ENCODE data around the gene FAM13A. TPM values are rescaled to one million over a fixed set of nuclear protein-coding genes. Genes with fewer than 3 reads are reported as not detected.

Gene FAM13A
- total and polyA plus RNA-seq, 3 donors from 2014 or later: 30.7 to 123 (median 109) TPM

DNA sequence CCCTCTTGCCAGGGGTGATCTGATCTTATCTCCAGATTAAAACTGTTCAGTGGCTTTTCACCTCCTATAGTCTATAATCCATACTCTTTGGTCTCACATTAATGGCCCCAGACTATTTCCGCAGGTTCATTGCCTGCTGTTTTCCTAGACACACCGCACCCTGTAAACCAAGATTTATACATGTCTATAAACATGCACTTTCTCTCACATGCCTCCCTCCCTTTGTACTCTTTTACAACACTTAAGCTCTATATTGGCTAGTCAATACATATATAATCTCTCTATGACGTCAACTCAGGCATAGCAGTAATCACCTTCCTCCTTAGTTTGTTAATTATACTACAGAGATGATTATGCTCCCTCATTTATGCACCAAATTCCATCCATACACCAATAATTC, 188.5 kb downstream of the FAM13A start:
- H3K9me3 ChIP-seq: no peaks in the 10 kb centered on the region
- H3K36me3 ChIP-seq (ENCODE audit: low read depth, missing control alignments): no peaks in the 10 kb centered on the region
- no peaks in the 10 kb centered on the region for H3K27me3 ChIP-seq
- H3K4me1 ChIP-seq: no peaks in the 10 kb centered on the region
- TF ChIP-seq, protein P1, sequence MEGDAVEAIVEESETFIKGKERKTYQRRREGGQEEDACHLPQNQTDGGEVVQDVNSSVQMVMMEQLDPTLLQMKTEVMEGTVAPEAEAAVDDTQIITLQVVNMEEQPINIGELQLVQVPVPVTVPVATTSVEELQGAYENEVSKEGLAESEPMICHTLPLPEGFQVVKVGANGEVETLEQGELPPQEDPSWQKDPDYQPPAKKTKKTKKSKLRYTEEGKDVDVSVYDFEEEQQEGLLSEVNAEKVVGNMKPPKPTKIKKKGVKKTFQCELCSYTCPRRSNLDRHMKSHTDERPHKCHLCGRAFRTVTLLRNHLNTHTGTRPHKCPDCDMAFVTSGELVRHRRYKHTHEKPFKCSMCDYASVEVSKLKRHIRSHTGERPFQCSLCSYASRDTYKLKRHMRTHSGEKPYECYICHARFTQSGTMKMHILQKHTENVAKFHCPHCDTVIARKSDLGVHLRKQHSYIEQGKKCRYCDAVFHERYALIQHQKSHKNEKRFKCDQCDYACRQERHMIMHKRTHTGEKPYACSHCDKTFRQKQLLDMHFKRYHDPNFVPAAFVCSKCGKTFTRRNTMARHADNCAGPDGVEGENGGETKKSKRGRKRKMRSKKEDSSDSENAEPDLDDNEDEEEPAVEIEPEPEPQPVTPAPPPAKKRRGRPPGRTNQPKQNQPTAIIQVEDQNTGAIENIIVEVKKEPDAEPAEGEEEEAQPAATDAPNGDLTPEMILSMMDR (IDR thresholded peaks at IDR 0.05): no peak
- no peak for TF ChIP-seq POLR2A (IDR thresholded peaks at IDR 0.05)
- 91 to 96% methylated on average over 3 of the region's 3 CpGs for WGBS, 2 donors
- DNase-seq: no peak
- no peak overlapping the region for H3K4me3 ChIP-seq
- H3K27ac ChIP-seq: no peak overlapping the region
- intact Hi-C loops (cut with DNase I; ENCODE audit: low total_unique reads): no loop called here

DNA sequence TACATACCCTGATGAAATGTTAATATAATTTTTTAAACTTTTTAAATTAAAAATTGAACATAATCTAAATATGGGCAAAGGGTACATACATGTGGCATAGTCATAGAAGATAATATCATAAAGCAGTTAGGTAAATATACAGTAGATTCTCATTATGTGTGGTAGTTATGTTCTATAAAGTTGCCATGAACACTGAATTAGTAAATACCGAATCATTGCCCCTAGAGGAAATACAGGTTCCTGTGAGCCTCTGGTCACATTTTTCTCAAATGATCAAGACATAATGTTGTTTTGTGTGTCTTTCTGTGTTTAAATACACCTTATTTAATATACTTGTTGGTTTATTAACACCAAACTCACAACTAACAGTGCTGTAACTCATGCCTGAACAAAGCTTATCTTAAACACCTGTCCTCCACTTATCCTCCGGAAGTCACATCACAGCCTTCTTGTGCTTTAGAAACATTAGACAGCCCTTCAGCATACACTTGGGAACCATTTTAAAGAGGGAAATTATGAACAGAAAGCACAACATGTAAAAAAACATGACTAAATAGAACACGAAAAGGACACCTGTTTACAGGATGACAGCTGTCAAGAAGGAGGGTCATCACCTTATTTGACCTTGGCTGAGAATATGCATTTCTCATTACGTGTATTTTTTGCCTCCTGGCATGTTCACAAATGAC, 190.0 kb downstream of the FAM13A start:
- intact Hi-C loops (cut with DNase I; ENCODE audit: low total_unique reads): no loop called here
- WGBS, 2 donors: 62 to 63% methylated on average over 4 of the region's 4 CpGs

DNA sequence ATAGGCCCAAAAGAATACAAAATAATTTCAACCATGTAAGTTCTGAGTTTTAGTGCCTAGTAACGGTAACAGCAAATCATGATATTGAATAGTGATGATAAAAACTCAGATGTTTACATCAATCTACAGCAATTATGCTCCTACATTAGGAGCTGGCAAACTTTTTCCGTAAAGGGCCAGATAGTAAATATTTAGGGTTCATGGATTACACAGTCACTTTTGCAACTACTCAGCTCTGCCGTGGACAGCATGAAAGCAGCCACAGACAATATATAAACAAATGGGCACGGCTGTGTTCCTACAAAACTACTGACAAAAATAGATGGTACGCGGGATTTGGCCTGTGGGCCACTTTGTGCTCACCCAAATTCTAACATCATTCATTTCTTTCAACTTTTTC, 191.5 kb downstream of the FAM13A start:
- TF ChIP-seq, protein P1 (IDR thresholded peaks at IDR 0.05): no peak
- no peak for TF ChIP-seq POLR2A (IDR thresholded peaks at IDR 0.05)
- no peaks in the 10 kb centered on the region for H3K36me3 ChIP-seq (ENCODE audit: low read depth, missing control alignments)
- no peak overlapping the region for H3K4me3 ChIP-seq
- intact Hi-C loops (cut with DNase I; ENCODE audit: low total_unique reads): no loop called here
- H3K9me3 ChIP-seq: no peaks in the 10 kb centered on the region
- no peak for DNase-seq
- no peak overlapping the region for H3K27ac ChIP-seq
- WGBS, 2 donors: 95 to 97% methylated on average over 6 of the region's 6 CpGs
- H3K27me3 ChIP-seq: no peaks in the 10 kb centered on the region
- H3K4me1 ChIP-seq: peaks cover 2% of the 10 kb centered on the region

More for the DNA sequence above, 190.0 kb downstream of the FAM13A start:
- no peaks in the 10 kb centered on the region for H3K36me3 ChIP-seq (ENCODE audit: low read depth, missing control alignments)
- no peaks in the 10 kb centered on the region for H3K27me3 ChIP-seq
- H3K27ac ChIP-seq: no peak overlapping the region
- H3K9me3 ChIP-seq: no peaks in the 10 kb centered on the region
- TF ChIP-seq, protein P1 (IDR thresholded peaks at IDR 0.05): no peak
- no peak for TF ChIP-seq POLR2A (IDR thresholded peaks at IDR 0.05)
- no peaks in the 10 kb centered on the region for H3K4me1 ChIP-seq
- no peak for DNase-seq
- H3K4me3 ChIP-seq: no peak overlapping the region

DNA sequence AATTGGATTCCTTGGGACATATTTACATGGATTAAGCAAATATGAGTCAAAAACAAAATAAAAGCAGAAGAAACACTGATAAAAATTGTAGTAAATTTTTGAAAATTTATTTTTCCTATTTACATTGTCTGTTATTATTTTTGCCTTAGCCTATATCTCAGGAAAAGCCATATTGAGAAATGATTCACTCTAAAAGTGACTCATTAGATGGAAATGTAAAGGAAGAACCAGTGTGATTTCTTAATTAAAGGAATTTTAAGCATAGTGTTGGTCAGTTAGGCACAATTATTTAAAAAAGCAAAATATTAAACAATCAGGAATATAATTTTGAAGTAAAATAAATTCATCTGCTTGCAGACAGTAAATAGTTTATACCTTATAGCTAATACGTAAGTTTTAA, 191.9 kb downstream of the FAM13A start:
- no peaks in the 10 kb centered on the region for H3K27me3 ChIP-seq
- no peak overlapping the region for H3K4me3 ChIP-seq
- 94% methylated on average over 1 of the region's 1 CpG for WGBS, 2 donors
- H3K27ac ChIP-seq: no peak overlapping the region
- no peaks in the 10 kb centered on the region for H3K9me3 ChIP-seq
- no peaks in the 10 kb centered on the region for H3K36me3 ChIP-seq (ENCODE audit: low read depth, missing control alignments)
- intact Hi-C loops (cut with DNase I; ENCODE audit: low total_unique reads): no loop called here
- peaks cover 6% of the 10 kb centered on the region for H3K4me1 ChIP-seq
- TF ChIP-seq, protein P1 (IDR thresholded peaks at IDR 0.05): no peak
- TF ChIP-seq POLR2A (IDR thresholded peaks at IDR 0.05): no peak
- no peak for DNase-seq

DNA sequence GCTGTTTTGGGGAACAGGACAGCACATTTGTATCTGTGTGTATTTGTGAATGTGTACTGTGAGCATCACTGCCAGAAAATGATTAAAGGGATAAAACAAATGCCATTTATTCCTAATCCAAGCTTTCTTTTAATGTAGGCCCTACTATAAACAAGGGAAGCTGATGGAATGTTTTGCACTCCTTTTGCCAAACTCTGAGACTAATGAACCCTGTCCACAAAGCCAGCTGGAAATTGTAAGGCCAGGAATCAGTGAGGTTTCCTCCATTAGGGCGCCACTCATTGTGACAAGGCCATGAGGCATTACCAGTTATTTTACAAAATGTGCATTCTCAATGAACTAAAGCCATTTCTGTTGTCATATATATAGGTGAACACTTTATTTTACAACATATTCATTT, 196.4 kb downstream of the FAM13A start:
- Histone ChIP-seq H3K36me3 (ENCODE audit: low read depth, missing control alignments) (no peaks in the 10 kb centered on the region), H3K4me3 (no peak overlapping the region), H3K4me1 (peaks cover 30% of the 10 kb centered on the region), H3K9me3 (no peaks in the 10 kb centered on the region), H3K27ac (no peak overlapping the region), H3K27me3 (no peaks in the 10 kb centered on the region)
- no peak for TF ChIP-seq POLR2A (IDR thresholded peaks at IDR 0.05)
- TF ChIP-seq, protein P1 (IDR thresholded peaks at IDR 0.05): no peak
- no peak for DNase-seq
- intact Hi-C loops (cut with DNase I; ENCODE audit: low total_unique reads): no loop called here
- 89 to 90% methylated on average over 1 of the region's 1 CpG for WGBS, 2 donors
